GM18861 (cell line): ENCODE measurements around the gene ARFGEF2.
"Not testable (repeated sequence)": the region's sequence is repeated elsewhere in the genome, so short reads cannot be mapped to it uniquely, and the experiment has no call there.

ENCODE experiments used
- ATAC-seq: cut with Tn5 transposase; IDR thresholded peaks from one replicate; pipeline ENCODE4 v1.9.1; 2021; ENCODE audit not compliant: unreplicated experiment

ARFGEF2 gene

GRCh38 chr20:49046087-49046900 lies 124.8 kb downstream of the ARFGEF2 start, which contains the start of gene CSE1L:
TSS of gene CSE1L (plus strand) at chr20:49046312. CDS start at chr20:49058464, 12,152 bp downstream.
- ATAC-seq = peak; percentile 77

- no peak for ATAC-seq
Observed at GRCh38 chr20:49052334-49052733, 130.8 kb downstream of the ARFGEF2 start.

GRCh38 chr20:49054056-49054643 lies 132.6 kb downstream of the ARFGEF2 start:
- ATAC-seq = peak; percentile 48

GRCh38 chr20:49063279-49063678 lies 141.8 kb downstream of the ARFGEF2 start:
- no peak for ATAC-seq

GRCh38 chr20:49074521-49074920 lies 153.0 kb downstream of the ARFGEF2 start:
- no peak for ATAC-seq

GRCh38 chr20:49078310-49078709 lies 156.8 kb downstream of the ARFGEF2 start:
- ATAC-seq = no peak

- not testable (repeated sequence) for ATAC-seq
Observed at GRCh38 chr20:49082295-49082694, 160.8 kb downstream of the ARFGEF2 start.
